WERI-Rb-1 (cell line): Measurements from ENCODE around the gene DGKD.
"Not testable (repeated sequence)": the region's sequence is repeated elsewhere in the genome, so short reads cannot be mapped to it uniquely, and the experiment has no call there.

Source experiments
- DNase-seq: peaks from one replicate; pipeline ENCODE4 v3.0.0-alpha.2; 2020
- H3K27ac ChIP-seq: fragments of 250-450 bp; sonication (Bioruptor Pico); 2 replicates; pipeline ENCODE4 v1.5.1; 2020; ENCODE audit warnings: mild to moderate bottlenecking, moderate library complexity
- H3K27me3 ChIP-seq: fragments of 250-450 bp; sonication (Bioruptor Pico); 2 replicates; pipeline ENCODE4 v1.5.1; 2021; ENCODE audit warnings: mild to moderate bottlenecking, low read depth, moderate library complexity; ENCODE audit not compliant: insufficient read depth, severe bottlenecking
- H3K36me3 ChIP-seq: fragments of 250-450 bp; sonication (Bioruptor Pico); 2 replicates; pipeline ENCODE4 v1.5.1; 2020; ENCODE audit warnings: mild to moderate bottlenecking, moderate library complexity
- H3K4me3 ChIP-seq: 2 replicates; pipeline ENCODE4 v1.5.1; 2011; ENCODE audit warnings: low read depth, mild to moderate bottlenecking, control low read depth, low read length
- H3K9me3 ChIP-seq: fragments of 250-450 bp; sonication (Bioruptor Pico); 2 replicates; pipeline ENCODE4 v1.5.1; 2021; ENCODE audit warnings: mild to moderate bottlenecking, moderate library complexity; ENCODE audit not compliant: severe bottlenecking
- TF ChIP-seq, protein P1 (sequence below): IDR thresholded peaks from 2 replicates; pipeline ENCODE4 v1.5.1; 2011; ENCODE audit warnings: low read depth, mild to moderate bottlenecking, control low read depth, inconsistent platforms, low read length

Gene DGKD

DNA sequence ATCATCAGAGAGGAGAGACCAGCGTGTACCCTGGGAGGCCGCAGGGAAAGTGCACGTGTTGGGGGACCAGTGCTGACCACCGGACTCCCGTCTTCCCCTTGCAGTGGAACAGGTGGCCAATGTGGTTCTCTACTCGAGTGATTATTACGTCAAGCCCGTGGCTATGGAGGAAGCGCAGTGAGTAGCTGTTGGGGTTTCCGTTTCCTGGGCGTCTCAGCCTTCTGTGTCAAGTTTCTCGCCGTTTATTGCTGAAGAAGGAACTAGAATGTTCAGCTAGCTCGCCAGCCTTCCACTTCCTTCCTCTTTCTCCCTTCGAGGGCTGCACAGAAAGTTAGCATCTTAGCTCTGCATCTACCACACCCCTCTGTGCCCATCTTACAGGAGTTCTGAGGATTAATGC is 22.8 kb upstream of the DGKD start:
- DNase-seq: no peak
- no peaks in the 10 kb centered on the region for H3K36me3 ChIP-seq
- H3K27ac ChIP-seq: no peak overlapping the region
- TF ChIP-seq, protein P1, sequence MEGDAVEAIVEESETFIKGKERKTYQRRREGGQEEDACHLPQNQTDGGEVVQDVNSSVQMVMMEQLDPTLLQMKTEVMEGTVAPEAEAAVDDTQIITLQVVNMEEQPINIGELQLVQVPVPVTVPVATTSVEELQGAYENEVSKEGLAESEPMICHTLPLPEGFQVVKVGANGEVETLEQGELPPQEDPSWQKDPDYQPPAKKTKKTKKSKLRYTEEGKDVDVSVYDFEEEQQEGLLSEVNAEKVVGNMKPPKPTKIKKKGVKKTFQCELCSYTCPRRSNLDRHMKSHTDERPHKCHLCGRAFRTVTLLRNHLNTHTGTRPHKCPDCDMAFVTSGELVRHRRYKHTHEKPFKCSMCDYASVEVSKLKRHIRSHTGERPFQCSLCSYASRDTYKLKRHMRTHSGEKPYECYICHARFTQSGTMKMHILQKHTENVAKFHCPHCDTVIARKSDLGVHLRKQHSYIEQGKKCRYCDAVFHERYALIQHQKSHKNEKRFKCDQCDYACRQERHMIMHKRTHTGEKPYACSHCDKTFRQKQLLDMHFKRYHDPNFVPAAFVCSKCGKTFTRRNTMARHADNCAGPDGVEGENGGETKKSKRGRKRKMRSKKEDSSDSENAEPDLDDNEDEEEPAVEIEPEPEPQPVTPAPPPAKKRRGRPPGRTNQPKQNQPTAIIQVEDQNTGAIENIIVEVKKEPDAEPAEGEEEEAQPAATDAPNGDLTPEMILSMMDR: no peak
- no peaks in the 10 kb centered on the region for H3K27me3 ChIP-seq
- H3K9me3 ChIP-seq: no peaks in the 10 kb centered on the region
- H3K4me3 ChIP-seq: no peak overlapping the region

DNA sequence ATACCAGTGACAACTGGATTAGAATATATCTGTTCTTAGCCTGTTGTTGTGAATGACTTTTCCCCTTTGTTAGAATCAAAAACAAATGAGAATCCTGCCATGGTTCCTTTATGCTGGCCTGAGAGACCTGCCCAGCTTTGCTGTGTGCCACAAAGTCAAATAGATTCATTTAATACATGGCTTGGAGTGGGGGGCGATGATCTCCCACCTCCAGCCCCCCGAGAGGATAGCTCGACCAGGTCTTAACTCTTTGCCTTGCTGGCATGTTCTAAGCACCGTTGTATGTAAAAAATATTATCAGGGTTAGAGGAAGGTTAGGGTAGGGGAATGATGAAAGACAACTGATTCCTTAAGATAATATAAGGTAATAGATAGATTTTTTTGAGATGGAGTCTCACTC is 22.2 kb upstream of the DGKD start:
- H3K27ac ChIP-seq: no peak overlapping the region

DNA sequence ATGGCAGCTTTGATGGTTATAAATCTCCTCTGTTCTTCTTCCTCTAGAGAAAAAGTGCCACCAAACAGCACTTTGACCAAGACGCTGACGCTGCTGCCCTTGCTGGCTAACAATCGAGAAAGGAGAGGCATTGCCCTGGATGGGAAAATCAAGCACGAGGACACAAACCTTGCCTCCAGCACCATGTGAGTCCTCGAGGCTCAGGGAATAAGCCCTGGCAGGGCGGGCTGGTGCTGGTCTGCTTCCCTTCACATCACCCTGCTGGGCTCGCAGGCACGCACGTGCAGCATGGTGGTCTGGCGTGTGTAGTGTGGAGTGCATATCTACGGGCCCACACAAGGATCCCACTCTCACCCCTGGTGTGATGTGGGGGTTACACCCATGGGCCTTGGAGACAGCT is 19.4 kb upstream of the DGKD start:
- TF ChIP-seq, protein P1: no peak
- H3K27ac ChIP-seq: no peak overlapping the region
- no peak overlapping the region for H3K4me3 ChIP-seq
- no peaks in the 10 kb centered on the region for H3K27me3 ChIP-seq
- no peak for DNase-seq
- no peaks in the 10 kb centered on the region for H3K36me3 ChIP-seq
- no peaks in the 10 kb centered on the region for H3K9me3 ChIP-seq

More for the DNA sequence above, 22.2 kb upstream of the DGKD start:
- Histone ChIP-seq H3K4me3 (no peak overlapping the region), H3K27me3 (no peaks in the 10 kb centered on the region), H3K9me3 (no peaks in the 10 kb centered on the region), H3K36me3 (no peaks in the 10 kb centered on the region)
- TF ChIP-seq, protein P1: no peak
- DNase-seq: no peak

DNA sequence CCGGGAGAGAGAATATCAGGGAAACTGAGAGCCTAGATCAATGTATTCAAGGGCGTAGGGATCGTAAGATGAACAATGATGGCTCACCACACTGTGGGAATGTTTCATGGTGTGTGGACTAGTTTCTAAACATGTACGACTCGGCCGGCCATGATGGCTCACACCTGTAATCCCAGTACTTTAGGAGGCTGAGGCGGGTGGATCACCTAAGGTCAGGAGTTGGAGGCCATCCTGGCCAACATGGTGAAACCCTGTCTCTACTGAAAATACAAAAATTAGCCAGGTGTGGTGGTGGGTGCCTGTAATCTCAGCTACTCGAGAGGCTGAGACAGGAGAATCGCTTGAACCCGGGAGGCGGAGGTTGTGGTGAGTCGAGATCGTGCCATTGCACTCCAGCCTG is 18.2 kb upstream of the DGKD start:
- not testable (repeated sequence) for DNase-seq, H3K27ac ChIP-seq, H3K27me3 ChIP-seq, H3K36me3 ChIP-seq, H3K9me3 ChIP-seq, H3K4me3 ChIP-seq

DNA sequence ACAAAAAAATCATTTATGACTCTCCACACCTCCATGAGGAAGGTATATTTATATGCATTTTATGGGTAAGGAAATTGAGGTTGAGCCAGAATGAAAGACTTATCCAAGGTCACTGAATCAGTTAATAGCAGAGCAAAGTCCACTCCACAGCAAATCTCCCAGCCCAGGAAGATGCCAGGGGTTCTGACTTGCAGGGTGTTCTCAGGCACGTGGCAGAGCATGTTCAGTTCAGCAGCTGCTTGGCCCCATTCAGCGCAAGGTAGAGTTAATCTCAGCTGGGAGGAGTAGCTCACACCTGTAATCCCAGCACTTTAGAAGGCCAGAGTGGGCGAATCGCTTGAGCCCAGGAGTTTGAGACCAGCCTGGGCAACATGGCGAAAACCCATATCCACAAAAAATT is 17.8 kb upstream of the DGKD start:
- peaks cover 5% of the 10 kb centered on the region for H3K9me3 ChIP-seq

DNA sequence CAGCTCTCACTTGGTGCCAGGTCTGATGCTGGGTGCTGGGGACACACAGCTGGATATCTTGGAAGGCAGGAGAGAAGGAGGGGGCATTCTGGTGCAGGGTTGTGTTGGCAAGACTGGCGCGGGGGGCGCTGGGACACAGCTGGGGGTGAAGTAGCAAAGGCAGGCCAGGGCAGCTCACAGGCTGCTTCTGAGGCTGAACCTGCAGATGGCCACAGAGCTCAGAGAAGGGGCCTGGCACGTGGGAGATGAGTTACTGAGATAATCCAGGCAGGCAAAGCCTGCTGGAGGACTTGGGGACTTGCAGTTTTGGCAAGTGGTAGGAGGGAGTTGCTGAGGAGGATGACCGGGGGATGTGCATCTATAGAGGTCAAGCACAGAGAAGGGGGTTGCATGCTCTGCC is 16.2 kb upstream of the DGKD start:
- TF ChIP-seq, protein P1: peak; percentile 50
- H3K4me3 ChIP-seq: no peak overlapping the region
- H3K9me3 ChIP-seq: peaks cover 7% of the 10 kb centered on the region
- peak; percentile 78 for DNase-seq
- H3K27ac ChIP-seq: peak overlapping the region; percentile 23; the same call in 1 of the 2 replicates
- H3K27me3 ChIP-seq: no peaks in the 10 kb centered on the region
- no peaks in the 10 kb centered on the region for H3K36me3 ChIP-seq

More for the DNA sequence above, 17.8 kb upstream of the DGKD start:
- no peak overlapping the region for H3K4me3 ChIP-seq
- DNase-seq: no peak
- no peaks in the 10 kb centered on the region for H3K36me3 ChIP-seq
- no peaks in the 10 kb centered on the region for H3K27me3 ChIP-seq
- no peak overlapping the region for H3K27ac ChIP-seq
- TF ChIP-seq, protein P1: no peak
